GM12801 (cell line): ENCODE data around the gene IRF8.

Experiments
- CTCF ChIP-seq: IDR thresholded peaks from one replicate; pipeline ENCODE4 v1.5.1; 2011; ENCODE audit warnings: control low read depth; ENCODE audit not compliant: insufficient read length; ENCODE audit errors: extremely low read depth

Gene IRF8

GRCh38 chr16:85915125-85915845 is 16.3 kb downstream of the IRF8 start:
- TF ChIP-seq CTCF = no peak

GRCh38 chr16:85916141-85916890 is 17.4 kb downstream of the IRF8 start:
- no peak for TF ChIP-seq CTCF

- TF ChIP-seq CTCF = no peak
Observed at GRCh38 chr16:85917012-85917411, 18.1 kb downstream of the IRF8 start.

GRCh38 chr16:85917959-85918358 is 19.0 kb downstream of the IRF8 start:
- no peak for TF ChIP-seq CTCF

GRCh38 chr16:85918436-85918835 is 19.5 kb downstream of the IRF8 start:
- TF ChIP-seq CTCF = no peak

- TF ChIP-seq CTCF = no peak
Observed at GRCh38 chr16:85919271-85920267, 20.6 kb downstream of the IRF8 start.

GRCh38 chr16:85921026-85921425 is 22.1 kb downstream of the IRF8 start:
- TF ChIP-seq CTCF = no peak
